ENCODE measurements around the gene PRDM2.

DNA sequence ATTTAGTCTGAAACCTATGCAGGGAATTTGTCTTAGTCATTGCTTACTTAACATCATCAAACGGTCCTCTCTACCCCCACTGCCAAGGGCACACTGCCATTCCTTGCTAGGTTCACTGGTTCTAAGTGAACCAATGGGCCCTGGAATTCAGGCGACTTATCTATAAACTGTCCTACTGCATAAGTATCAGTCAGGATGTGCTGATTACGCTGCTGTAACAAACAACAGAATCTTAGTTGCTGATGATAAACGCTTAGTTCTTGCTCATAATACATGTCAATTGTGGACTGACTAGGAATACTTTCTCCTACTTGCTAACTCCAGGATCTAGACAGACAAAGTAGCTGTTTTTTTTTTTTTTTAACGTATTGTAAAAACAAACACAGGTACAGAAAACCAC is 136.1 kb downstream of the PRDM2 start:
- no peak for TF ChIP-seq CTCF (IDR thresholded peaks at IDR 0.05)
- TF ChIP-seq POLR2A (IDR thresholded peaks at IDR 0.05) = no peak

All from Peyer's patch (tissue), 4 donors.